Neural cell (in vitro differentiated cells): Measurements from ENCODE around the gene ZC3H7B. TPM values are rescaled to one million over a fixed set of nuclear protein-coding genes. Genes with fewer than 3 reads are reported as not detected.

Experiments
- H2AFZ ChIP-seq: fragments of 200-600, 300-800 bp; sonication (generic), shearing (Covaris generic); 2 replicates; pipeline ENCODE4 v1.6.0; 2014; ENCODE audit warnings: low read depth, mild to moderate bottlenecking, antibody characterized with exemption, low read length, moderate library complexity
- H3F3A ChIP-seq: fragments of 200-600 bp; shearing (Covaris generic); 2 replicates; pipeline ENCODE4 v1.6.1; 2016; ENCODE audit warnings: mild to moderate bottlenecking, moderate library complexity, mixed read lengths, antibody characterized with exemption, low read length; ENCODE audit not compliant: insufficient read depth, poor library complexity, severe bottlenecking
- H3K27ac ChIP-seq: fragments of 200-600, 300-800 bp; sonication (generic), shearing (Covaris generic); 2 replicates; pipeline ENCODE4 v1.5.1; 2014; ENCODE audit warnings: mild to moderate bottlenecking, low read length, moderate library complexity
- H3K27me3 ChIP-seq: fragments of 300-800, 200-600 bp; sonication (generic), shearing (Covaris generic); 2 replicates; pipeline ENCODE4 v1.6.0; 2014; ENCODE audit warnings: mild to moderate bottlenecking, low read depth, low read length, moderate library complexity; ENCODE audit not compliant: insufficient read depth
- H3K36me3 ChIP-seq: fragments of 300-800, 200-600 bp; sonication (generic), shearing (Covaris generic); 2 replicates; pipeline ENCODE4 v1.5.1; 2014; ENCODE audit warnings: mild to moderate bottlenecking, antibody characterized with exemption, low read length, moderate library complexity; ENCODE audit not compliant: insufficient read depth
- H3K4me2 ChIP-seq: fragments of 300-800, 200-600 bp; sonication (generic), shearing (Covaris generic); 2 replicates; pipeline ENCODE4 v1.6.0; 2014; ENCODE audit warnings: mild to moderate bottlenecking, low read length
- H3K4me3 ChIP-seq: fragments of 300-800, 200-600 bp; sonication (generic), shearing (Covaris generic); 2 replicates; pipeline ENCODE4 v1.5.1; 2014; ENCODE audit warnings: mild to moderate bottlenecking, low read length, moderate library complexity
- H3K79me2 ChIP-seq: fragments of 200-600 bp; shearing (Covaris generic); replicated peaks from 2 replicates; pipeline ENCODE4 v1.6.0; 2014; ENCODE audit warnings: mild to moderate bottlenecking, low read length, moderate library complexity; ENCODE audit not compliant: insufficient read depth
- H3K9ac ChIP-seq: fragments of 300-800, 200-600 bp; sonication (generic), shearing (Covaris generic); 2 replicates; pipeline ENCODE4 v1.6.1; 2016; ENCODE audit warnings: mild to moderate bottlenecking, low read length, mixed read lengths
- H3K9me2 ChIP-seq: fragments of 200-600 bp; shearing (Covaris generic); 2 replicates; pipeline ENCODE4 v1.6.1; 2016; ENCODE audit warnings: mild to moderate bottlenecking, low read length, mixed read lengths; ENCODE audit not compliant: insufficient read depth
- H3K9me3 ChIP-seq: fragments of 200-600, 300-800 bp; sonication (generic), shearing (Covaris generic); 2 replicates; pipeline ENCODE4 v1.6.1; 2016; ENCODE audit warnings: mild to moderate bottlenecking, mixed run types, low read length, moderate library complexity, mixed read lengths
- H4K20me1 ChIP-seq: fragments of 200-600 bp; shearing (Covaris generic); 2 replicates; pipeline ENCODE4 v1.6.1; 2016; ENCODE audit warnings: mild to moderate bottlenecking, mixed run types; ENCODE audit not compliant: insufficient read depth
- EP300 ChIP-seq: fragments of 450-650 bp; conservative IDR thresholded peaks from 2 replicates; pipeline ENCODE4 v1.6.1; 2014; ENCODE audit warnings: antibody characterized with exemption, mild to moderate bottlenecking, moderate library complexity; ENCODE audit not compliant: poor library complexity, severe bottlenecking
- EZH2 ChIP-seq: fragments of 200-600, 300-800 bp; shearing (Covaris generic), sonication (generic); IDR thresholded peaks from 2 replicates; pipeline ENCODE4 v1.6.1; 2014; ENCODE audit warnings: antibody characterized with exemption, low read length, borderline replicate concordance, mild to moderate bottlenecking; ENCODE audit not compliant: insufficient read depth, poor library complexity, severe bottlenecking
- MXI1 ChIP-seq: fragments of 450-650 bp; conservative IDR thresholded peaks from 2 replicates; pipeline ENCODE4 v1.6.1; 2014; ENCODE audit warnings: antibody characterized with exemption, mild to moderate bottlenecking; ENCODE audit not compliant: poor library complexity, severe bottlenecking
- POLR2AphosphoS5 ChIP-seq: IDR thresholded peaks from 2 replicates; pipeline ENCODE4 v1.6.1; 2012
- RAD21 ChIP-seq: fragments of 450-650 bp; conservative IDR thresholded peaks from 2 replicates; pipeline ENCODE4 v1.6.1; 2014; ENCODE audit warnings: antibody characterized with exemption, mild to moderate bottlenecking, moderate library complexity
- REST ChIP-seq: IDR thresholded peaks from 2 replicates; pipeline ENCODE4 v1.6.1; 2012; ENCODE audit warnings: borderline replicate concordance
- SMC3 ChIP-seq: fragments of 450-650 bp; conservative IDR thresholded peaks from 2 replicates; pipeline ENCODE4 v1.6.1; 2014; ENCODE audit warnings: antibody characterized with exemption, mild to moderate bottlenecking, moderate library complexity; ENCODE audit not compliant: poor library complexity
- TAF1 ChIP-seq: IDR thresholded peaks from 2 replicates; pipeline ENCODE4 v1.6.1; 2012; ENCODE audit warnings: low read depth
- polyA plus RNA-seq: library from polyadenylated mRNA; depleted of rRNA; stranded (reverse); fragments of >200 nt; gene quantifications from 2 replicates; pipeline ENCODE4 v1.2.3, GENCODE V29; 2014
- TF ChIP-seq, protein P1 (sequence below): fragments of 450-650 bp; IDR thresholded peaks from 2 replicates; pipeline ENCODE4 v1.5.1; 2014; ENCODE audit warnings: antibody characterized with exemption, mild to moderate bottlenecking, moderate library complexity; ENCODE audit not compliant: poor library complexity, severe bottlenecking

ZC3H7B gene
- polyA plus RNA-seq, 1 donor from 2014 or later: 34.6 TPM

DNA sequence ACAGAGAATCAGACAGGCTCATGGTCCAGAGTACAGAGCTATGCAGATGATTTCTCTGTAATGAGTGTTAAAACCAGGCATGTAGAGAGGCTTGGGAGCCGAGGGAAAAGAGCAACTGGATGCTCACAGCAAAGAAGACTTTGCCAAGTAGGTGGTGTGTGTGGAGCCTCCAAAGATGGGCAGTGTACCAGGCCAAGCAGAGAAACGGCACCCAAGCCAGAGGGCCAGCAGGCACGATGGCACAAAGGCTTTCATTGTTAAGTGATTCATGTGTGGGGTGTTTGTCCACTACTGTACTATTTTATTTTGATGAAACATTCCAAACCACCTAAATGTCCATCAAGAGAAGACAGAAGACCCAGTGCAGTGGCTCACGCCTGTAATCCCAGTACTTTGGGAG, 26.5 kb upstream of the ZC3H7B start:
- no peak overlapping the region for H3K4me3 ChIP-seq
- H4K20me1 ChIP-seq: no peaks in the 10 kb centered on the region
- no peaks in the 10 kb centered on the region for H3K27me3 ChIP-seq
- no peaks in the 10 kb centered on the region for H3K9me2 ChIP-seq
- no peak for TF ChIP-seq MXI1
- TF ChIP-seq RAD21: no peak
- TF ChIP-seq REST: no peak
- TF ChIP-seq TAF1: no peak
- TF ChIP-seq, protein P1, sequence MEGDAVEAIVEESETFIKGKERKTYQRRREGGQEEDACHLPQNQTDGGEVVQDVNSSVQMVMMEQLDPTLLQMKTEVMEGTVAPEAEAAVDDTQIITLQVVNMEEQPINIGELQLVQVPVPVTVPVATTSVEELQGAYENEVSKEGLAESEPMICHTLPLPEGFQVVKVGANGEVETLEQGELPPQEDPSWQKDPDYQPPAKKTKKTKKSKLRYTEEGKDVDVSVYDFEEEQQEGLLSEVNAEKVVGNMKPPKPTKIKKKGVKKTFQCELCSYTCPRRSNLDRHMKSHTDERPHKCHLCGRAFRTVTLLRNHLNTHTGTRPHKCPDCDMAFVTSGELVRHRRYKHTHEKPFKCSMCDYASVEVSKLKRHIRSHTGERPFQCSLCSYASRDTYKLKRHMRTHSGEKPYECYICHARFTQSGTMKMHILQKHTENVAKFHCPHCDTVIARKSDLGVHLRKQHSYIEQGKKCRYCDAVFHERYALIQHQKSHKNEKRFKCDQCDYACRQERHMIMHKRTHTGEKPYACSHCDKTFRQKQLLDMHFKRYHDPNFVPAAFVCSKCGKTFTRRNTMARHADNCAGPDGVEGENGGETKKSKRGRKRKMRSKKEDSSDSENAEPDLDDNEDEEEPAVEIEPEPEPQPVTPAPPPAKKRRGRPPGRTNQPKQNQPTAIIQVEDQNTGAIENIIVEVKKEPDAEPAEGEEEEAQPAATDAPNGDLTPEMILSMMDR: no peak
- no peak for TF ChIP-seq EP300
- TF ChIP-seq SMC3: no peak
- no peak for TF ChIP-seq EZH2
- H3K4me2 ChIP-seq: no peak overlapping the region
- no peaks in the 10 kb centered on the region for H3F3A ChIP-seq
- peaks cover 4% of the 10 kb centered on the region for H3K36me3 ChIP-seq
- H3K79me2 ChIP-seq: no peaks in the 10 kb centered on the region
- H2AFZ ChIP-seq: no peak overlapping the region
- no peaks in the 10 kb centered on the region for H3K9me3 ChIP-seq
- no peak overlapping the region for H3K9ac ChIP-seq
- H3K27ac ChIP-seq: no peak overlapping the region

GRCh38 chr22:41280065-41280464, 21.3 kb upstream of the ZC3H7B start:
- no peaks in the 10 kb centered on the region for H4K20me1 ChIP-seq
- H3K4me3 ChIP-seq: no peak overlapping the region
- no peak overlapping the region for H3K4me2 ChIP-seq
- H3K27ac ChIP-seq: no peak overlapping the region
- no peaks in the 10 kb centered on the region for H3K27me3 ChIP-seq
- no peak overlapping the region for H3K9ac ChIP-seq
- H2AFZ ChIP-seq: no peak overlapping the region
- H3K9me2 ChIP-seq: no peaks in the 10 kb centered on the region
- TF ChIP-seq REST (no peak), SMC3 (no peak), EP300 (no peak), EZH2 (no peak), MXI1 (no peak), RAD21 (no peak), TAF1 (no peak), POLR2AphosphoS5 (no peak)
- TF ChIP-seq, protein P1: no peak
- H3F3A ChIP-seq: no peaks in the 10 kb centered on the region
- H3K36me3 ChIP-seq: peaks cover 4% of the 10 kb centered on the region
- peaks cover 11% of the 10 kb centered on the region for H3K79me2 ChIP-seq
- no peaks in the 10 kb centered on the region for H3K9me3 ChIP-seq
